Neural progenitor cell (in vitro differentiated cells): ENCODE data around the gene SNTG2. TPM values are rescaled to one million over a fixed set of nuclear protein-coding genes. Genes with fewer than 3 reads are reported as not detected.

Source experiments
- DNase-seq: peaks from one replicate; pipeline ENCODE4 v3.0.0-alpha.2; 2016; ENCODE audit warnings: low spot score
- H2AFZ ChIP-seq: fragments of 200-600 bp; sonication (generic); replicated peaks from 2 replicates; pipeline ENCODE4 v1.6.1; 2016; ENCODE audit warnings: antibody characterized with exemption
- H3F3A ChIP-seq: fragments of 200-600 bp; sonication (generic); 2 replicates; pipeline ENCODE4 v1.6.1; 2016; ENCODE audit warnings: antibody characterized with exemption, low read depth
- H3K27ac ChIP-seq: fragments of 200-600 bp; sonication (generic); 2 replicates; pipeline ENCODE4 v1.5.1; 2016; ENCODE audit warnings: mild to moderate bottlenecking
- H3K27me3 ChIP-seq: fragments of 200-600 bp; sonication (generic); 2 replicates; pipeline ENCODE4 v1.6.1; 2016; ENCODE audit warnings: mild to moderate bottlenecking, moderate library complexity
- H3K36me3 ChIP-seq: fragments of 200-600 bp; sonication (generic); 2 replicates; pipeline ENCODE4 v1.5.1; 2016
- H3K4me1 ChIP-seq: fragments of 200-600 bp; sonication (generic); 2 replicates; pipeline ENCODE4 v1.6.1; 2016; ENCODE audit warnings: mixed run types
- H3K4me2 ChIP-seq: fragments of 200-600 bp; sonication (generic); 2 replicates; pipeline ENCODE4 v1.6.1; 2016
- H3K4me3 ChIP-seq: fragments of 200-600 bp; sonication (generic); 2 replicates; pipeline ENCODE4 v1.5.1; 2016
- H3K79me2 ChIP-seq: fragments of 200-600 bp; sonication (generic); 2 replicates; pipeline ENCODE4 v1.6.1; 2016; ENCODE audit warnings: low read depth
- H3K9ac ChIP-seq: fragments of 200-600 bp; sonication (generic); 2 replicates; pipeline ENCODE4 v1.6.1; 2016
- H3K9me3 ChIP-seq: fragments of 200-600 bp; sonication (generic); 2 replicates; pipeline ENCODE4 v1.5.1; 2016; ENCODE audit warnings: low read depth
- H4K20me1 ChIP-seq: fragments of 200-600 bp; sonication (generic); 2 replicates; pipeline ENCODE4 v1.6.1; 2016; ENCODE audit warnings: low read depth
- H3K27ac Mint-ChIP-seq: 3 replicates; pipeline ENCODE4 v1.8.0; 2021; ENCODE audit warnings: mixed read lengths
- H3K27me3 Mint-ChIP-seq: 2 replicates; pipeline ENCODE4 v1.8.0; 2022; ENCODE audit warnings: low read depth, mild to moderate bottlenecking, inconsistent platforms, moderate library complexity, mixed read lengths; ENCODE audit not compliant: insufficient read depth
- H3K36me3 Mint-ChIP-seq: 3 replicates; pipeline ENCODE4 v1.8.0; 2021; ENCODE audit warnings: mixed read lengths
- H3K4me1 Mint-ChIP-seq: 3 replicates; pipeline ENCODE4 v1.8.0; 2021; ENCODE audit warnings: mixed read lengths
- H3K4me3 Mint-ChIP-seq: 3 replicates; pipeline ENCODE4 v1.8.0; 2021; ENCODE audit warnings: mild to moderate bottlenecking, moderate library complexity, mixed read lengths
- H3K9me3 Mint-ChIP-seq: 3 replicates; pipeline ENCODE4 v1.8.0; 2020; ENCODE audit warnings: mixed read lengths
- CTCF ChIP-seq: fragments of 200-600 bp; sonication (generic); IDR thresholded peaks from 2 replicates; pipeline ENCODE4 v1.5.1; 2017; ENCODE audit warnings: antibody characterized with exemption, mild to moderate bottlenecking
- EZH2 ChIP-seq: fragments of 200-600 bp; sonication (generic); IDR thresholded peaks from 2 replicates; pipeline ENCODE4 v1.6.1; 2017; ENCODE audit warnings: antibody characterized with exemption, mild to moderate bottlenecking, moderate library complexity
- EZH2phosphoT487 ChIP-seq: fragments of 200-600 bp; sonication (generic); IDR thresholded peaks from 2 replicates; pipeline ENCODE4 v1.6.1; 2017; ENCODE audit warnings: antibody characterized with exemption
- total RNA-seq: library from RNA; depleted of rRNA; stranded (reverse); fragments of >200 nt; gene quantifications from 2 replicates; pipeline ENCODE4 v1.2.3, GENCODE V29; 2015; ENCODE audit warnings: low replicate concordance

The SNTG2 gene
- total RNA-seq, 1 donor from 2014 or later: 1.1 TPM

- TF ChIP-seq EZH2phosphoT487 (no peak), EZH2 (no peak), CTCF (no peak)
- no peaks in the 10 kb centered on the region for H3K4me1 Mint-ChIP-seq
Measured at GRCh38 chr2:1154710-1155594, 204.3 kb downstream of the SNTG2 start.

GRCh38 chr2:1156059-1156458 lies 205.4 kb downstream of the SNTG2 start:
- Mint-ChIP-seq H3K27ac (no peak overlapping the region), H3K27me3 (no peaks in the 10 kb centered on the region), H3K36me3 (no peaks in the 10 kb centered on the region), H3K4me3 (no peak overlapping the region), H3K4me1 (no peaks in the 10 kb centered on the region), H3K9me3 (no peaks in the 10 kb centered on the region)
- H3K9me3 ChIP-seq: no peaks in the 10 kb centered on the region
- no peaks in the 10 kb centered on the region for H3K79me2 ChIP-seq
- H3K9ac ChIP-seq: no peak overlapping the region
- no peaks in the 10 kb centered on the region for H3F3A ChIP-seq
- no peak for DNase-seq
- H3K27ac ChIP-seq: no peak overlapping the region
- no peaks in the 10 kb centered on the region for H3K27me3 ChIP-seq
- H3K36me3 ChIP-seq: no peaks in the 10 kb centered on the region
- no peaks in the 10 kb centered on the region for H4K20me1 ChIP-seq
- H3K4me2 ChIP-seq: peak overlapping the region; percentile 3
- no peak overlapping the region for H2AFZ ChIP-seq
- no peak overlapping the region for H3K4me3 ChIP-seq
- no peak for TF ChIP-seq EZH2
- TF ChIP-seq EZH2phosphoT487: no peak
- no peak for TF ChIP-seq CTCF
- H3K4me1 ChIP-seq: peaks cover 5% of the 10 kb centered on the region

More at GRCh38 chr2:1154710-1155594, 204.3 kb downstream of the SNTG2 start:
- Histone ChIP-seq H2AFZ (no peak overlapping the region), H3K27me3 (no peaks in the 10 kb centered on the region), H3K4me1 (peaks cover 5% of the 10 kb centered on the region), H3F3A (no peaks in the 10 kb centered on the region), H3K27ac (no peak overlapping the region), H3K79me2 (no peaks in the 10 kb centered on the region), H3K4me3 (no peak overlapping the region), H3K4me2 (no peak overlapping the region), H3K9me3 (no peaks in the 10 kb centered on the region), H4K20me1 (no peaks in the 10 kb centered on the region), H3K9ac (no peak overlapping the region), H3K36me3 (no peaks in the 10 kb centered on the region)
- no peak overlapping the region for H3K27ac Mint-ChIP-seq
- DNase-seq: no peak
- no peaks in the 10 kb centered on the region for H3K9me3 Mint-ChIP-seq
- no peak overlapping the region for H3K4me3 Mint-ChIP-seq
- no peaks in the 10 kb centered on the region for H3K27me3 Mint-ChIP-seq
- H3K36me3 Mint-ChIP-seq: no peaks in the 10 kb centered on the region

- H3K9me3 Mint-ChIP-seq: no peaks in the 10 kb centered on the region
- no peaks in the 10 kb centered on the region for H3K79me2 ChIP-seq
- TF ChIP-seq EZH2phosphoT487: no peak
- no peak for TF ChIP-seq EZH2
- TF ChIP-seq CTCF: no peak
Measured at GRCh38 chr2:1156531-1156930, 205.9 kb downstream of the SNTG2 start.

More at GRCh38 chr2:1156531-1156930, 205.9 kb downstream of the SNTG2 start:
- Histone ChIP-seq H3K9ac (no peak overlapping the region), H3K4me1 (peaks cover 5% of the 10 kb centered on the region), H3K27me3 (no peaks in the 10 kb centered on the region), H3K9me3 (no peaks in the 10 kb centered on the region), H3K36me3 (no peaks in the 10 kb centered on the region), H3F3A (no peaks in the 10 kb centered on the region), H4K20me1 (no peaks in the 10 kb centered on the region), H3K27ac (no peak overlapping the region), H3K4me2 (no peak overlapping the region), H2AFZ (no peak overlapping the region), H3K4me3 (no peak overlapping the region)
- H3K4me1 Mint-ChIP-seq: no peaks in the 10 kb centered on the region
- no peaks in the 10 kb centered on the region for H3K36me3 Mint-ChIP-seq
- H3K27ac Mint-ChIP-seq: no peak overlapping the region
- no peak for DNase-seq
- no peaks in the 10 kb centered on the region for H3K27me3 Mint-ChIP-seq
- no peak overlapping the region for H3K4me3 Mint-ChIP-seq
